Keratinocyte (primary cell): ENCODE data around the gene PRPF6.

Experiments
- CTCF ChIP-seq, 3 experiments: IDR thresholded peaks in 1 of 3; conservative IDR thresholded peaks in 1 of 3; optimal IDR thresholded peaks in 1 of 3; 2 replicates in 2 of 3; 3 replicates in 1 of 3; pipeline versions ENCODE3 to v1.5.1; 2011; ENCODE audit warnings: low read length in 3 of 3, mild to moderate bottlenecking in 3 of 3, moderate library complexity in 2 of 3, control low read depth in 1 of 3, inconsistent platforms in 1 of 3; ENCODE audit not compliant: insufficient read depth in 2 of 3; ENCODE audit errors: extremely low read depth in 1 of 3
- EZH2 ChIP-seq: IDR thresholded peaks from one replicate; pipeline ENCODE4 v1.6.1; 2012; ENCODE audit warnings: inconsistent platforms, mild to moderate bottlenecking, low read length, moderate library complexity

GRCh38 chr20:64055396-64055892 is 74.5 kb downstream of the PRPF6 start:
- TF ChIP-seq CTCF (optimal IDR thresholded peaks at IDR 0.05 in 1 of 3, IDR thresholded peaks at IDR 0.05 in 1 of 3, conservative IDR thresholded peaks at IDR 0.05 in 1 of 3; ENCODE audit: extremely low read depth in 1 of 3, insufficient read depth in 2 of 3, low read length in 3 of 3) = no peak
- no peak for TF ChIP-seq EZH2
